ENCODE data around the gene INO80E. TPM values are rescaled to one million over a fixed set of nuclear protein-coding genes. Genes with fewer than 3 reads are reported as not detected.

The INO80E gene
- total RNA-seq, 1 donor from 2014 or later, result 58.4 TPM

DNA sequence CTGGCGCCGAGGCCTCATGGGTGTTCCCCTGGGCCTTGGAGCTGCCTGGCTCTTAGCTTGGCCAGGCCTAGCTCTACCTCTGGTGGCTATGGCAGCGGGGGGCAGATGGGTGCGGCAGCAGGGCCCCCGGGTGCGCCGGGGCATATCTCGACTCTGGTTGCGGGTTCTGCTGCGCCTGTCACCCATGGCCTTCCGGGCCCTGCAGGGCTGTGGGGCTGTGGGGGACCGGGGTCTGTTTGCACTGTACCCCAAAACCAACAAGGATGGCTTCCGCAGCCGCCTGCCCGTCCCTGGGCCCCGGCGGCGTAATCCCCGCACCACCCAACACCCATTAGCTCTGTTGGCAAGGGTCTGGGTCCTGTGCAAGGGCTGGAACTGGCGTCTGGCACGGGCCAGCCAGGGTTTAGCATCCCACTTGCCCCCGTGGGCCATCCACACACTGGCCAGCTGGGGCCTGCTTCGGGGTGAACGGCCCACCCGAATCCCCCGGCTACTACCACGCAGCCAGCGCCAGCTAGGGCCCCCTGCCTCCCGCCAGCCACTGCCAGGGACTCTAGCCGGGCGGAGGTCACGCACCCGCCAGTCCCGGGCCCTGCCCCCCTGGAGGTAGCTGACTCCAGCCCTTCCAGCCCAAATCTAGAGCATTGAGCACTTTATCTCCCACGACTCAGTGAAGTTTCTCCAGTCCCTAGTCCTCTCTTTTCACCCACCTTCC is 8.5 kb upstream of the INO80E start:
- Histone ChIP-seq H3K27me3 (ENCODE audit: low read depth) (no peaks in the 10 kb centered on the region), H3K4me1 (peaks cover 55% of the 10 kb centered on the region), H3K4me3 (peak overlapping the region; percentile 38), H3K9me3 (no peaks in the 10 kb centered on the region), H3K36me3 (peaks cover 97% of the 10 kb centered on the region), H3K27ac (peak overlapping the region; percentile 65)
- intact Hi-C loops (cut with DNase I), result no loop called here
- TF ChIP-seq, protein P1, sequence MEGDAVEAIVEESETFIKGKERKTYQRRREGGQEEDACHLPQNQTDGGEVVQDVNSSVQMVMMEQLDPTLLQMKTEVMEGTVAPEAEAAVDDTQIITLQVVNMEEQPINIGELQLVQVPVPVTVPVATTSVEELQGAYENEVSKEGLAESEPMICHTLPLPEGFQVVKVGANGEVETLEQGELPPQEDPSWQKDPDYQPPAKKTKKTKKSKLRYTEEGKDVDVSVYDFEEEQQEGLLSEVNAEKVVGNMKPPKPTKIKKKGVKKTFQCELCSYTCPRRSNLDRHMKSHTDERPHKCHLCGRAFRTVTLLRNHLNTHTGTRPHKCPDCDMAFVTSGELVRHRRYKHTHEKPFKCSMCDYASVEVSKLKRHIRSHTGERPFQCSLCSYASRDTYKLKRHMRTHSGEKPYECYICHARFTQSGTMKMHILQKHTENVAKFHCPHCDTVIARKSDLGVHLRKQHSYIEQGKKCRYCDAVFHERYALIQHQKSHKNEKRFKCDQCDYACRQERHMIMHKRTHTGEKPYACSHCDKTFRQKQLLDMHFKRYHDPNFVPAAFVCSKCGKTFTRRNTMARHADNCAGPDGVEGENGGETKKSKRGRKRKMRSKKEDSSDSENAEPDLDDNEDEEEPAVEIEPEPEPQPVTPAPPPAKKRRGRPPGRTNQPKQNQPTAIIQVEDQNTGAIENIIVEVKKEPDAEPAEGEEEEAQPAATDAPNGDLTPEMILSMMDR (IDR thresholded peaks at IDR 0.05), result no peak
- DNase-seq (peak; percentile 39), ATAC-seq (no peak)

DNA sequence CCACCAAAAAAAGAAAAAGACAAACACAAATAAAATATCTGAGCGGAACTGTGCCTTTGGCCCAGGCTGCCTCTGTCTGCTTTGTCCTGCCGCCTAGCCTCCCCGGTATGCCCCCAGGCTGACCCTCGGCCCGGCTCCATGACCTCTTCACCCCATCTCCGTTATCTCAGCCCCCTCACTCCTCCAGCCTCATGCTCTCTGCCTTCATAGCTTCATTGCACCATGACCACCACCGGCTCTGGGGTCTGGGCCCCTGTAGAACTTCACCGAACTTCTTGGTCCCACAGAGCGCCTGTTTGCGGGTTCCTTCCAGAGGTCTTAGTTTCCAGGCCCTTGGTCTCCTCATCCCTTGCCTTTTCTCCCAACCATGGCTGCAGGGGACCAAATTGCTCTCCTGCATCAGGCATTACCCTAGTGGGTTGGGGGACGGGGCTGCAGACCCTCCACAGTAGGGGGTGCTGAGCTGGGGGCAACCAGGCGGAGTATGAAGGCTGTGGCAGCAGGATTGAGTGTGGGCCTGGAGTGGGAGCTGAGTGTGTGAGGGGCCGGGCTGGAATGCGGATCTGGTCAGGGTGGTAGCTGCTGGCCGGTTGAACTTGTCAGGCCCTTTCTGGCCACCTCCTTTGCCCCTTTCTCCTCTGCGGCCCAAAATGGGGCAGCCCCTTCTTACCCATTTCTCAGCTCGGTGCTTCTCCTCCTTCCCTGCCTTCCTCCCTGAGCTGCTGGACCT is 7.5 kb upstream of the INO80E start:
- peak overlapping the region; percentile 38 for H3K4me3 ChIP-seq
- H3K4me1 ChIP-seq, result peaks cover 58% of the 10 kb centered on the region
- H3K27me3 ChIP-seq (ENCODE audit: low read depth), result no peaks in the 10 kb centered on the region
- intact Hi-C loops (cut with DNase I), result no loop called here
- H3K36me3 ChIP-seq, result peaks cover 97% of the 10 kb centered on the region
- DNase-seq, result peak; percentile 49
- ATAC-seq, result peak; percentile 3 to 8
- TF ChIP-seq, protein P1 (IDR thresholded peaks at IDR 0.05), result no peak
- no peaks in the 10 kb centered on the region for H3K9me3 ChIP-seq
- peak overlapping the region; percentile 65 for H3K27ac ChIP-seq

DNA sequence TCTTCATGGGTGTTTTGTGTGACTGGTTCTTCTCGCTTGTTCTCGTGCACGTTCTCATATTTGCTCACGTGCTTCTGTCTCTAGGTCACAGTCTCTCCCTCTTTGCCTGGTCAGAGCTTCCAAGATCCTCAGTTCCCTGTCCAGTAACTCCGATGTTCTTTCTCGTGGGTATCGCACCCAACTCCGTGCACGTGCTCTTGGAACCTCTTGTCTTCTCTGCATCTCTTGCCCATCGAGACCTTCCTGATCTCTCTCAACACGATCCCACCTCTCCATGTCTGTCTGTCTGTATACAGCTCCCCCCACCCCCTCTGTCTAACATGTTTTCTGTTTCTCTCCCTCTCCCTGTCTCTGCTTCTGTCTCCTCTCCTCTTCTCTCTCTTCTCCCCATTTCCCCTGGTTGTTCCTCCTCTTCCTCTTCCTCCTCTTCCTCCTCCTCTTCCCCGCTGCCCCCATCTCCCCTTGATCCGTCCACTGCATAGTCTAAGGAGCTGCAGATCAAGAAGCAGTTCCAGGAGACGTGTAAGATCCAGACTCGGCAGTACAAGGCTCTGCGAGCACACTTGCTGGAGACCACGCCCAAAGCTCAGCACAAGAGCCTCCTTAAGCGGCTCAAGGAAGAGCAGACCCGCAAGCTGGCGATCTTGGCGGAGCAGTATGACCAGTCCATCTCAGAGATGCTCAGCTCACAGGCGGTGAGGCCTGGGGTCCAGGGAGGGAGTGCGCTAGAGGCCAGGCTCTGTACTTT is 6.8 kb upstream of the INO80E start:
- intact Hi-C loops (cut with DNase I), result no loop called here
- Histone ChIP-seq H3K9me3 (no peaks in the 10 kb centered on the region), H3K27ac (peak overlapping the region; percentile 76), H3K4me1 (peaks cover 59% of the 10 kb centered on the region), H3K4me3 (peak overlapping the region; percentile 38), H3K36me3 (peaks cover 96% of the 10 kb centered on the region), H3K27me3 (ENCODE audit: low read depth) (no peaks in the 10 kb centered on the region)
- DNase-seq, result peak; percentile 77
- TF ChIP-seq, protein P1 (IDR thresholded peaks at IDR 0.05), result no peak
- peak; percentile 75 to 80 for ATAC-seq

DNA sequence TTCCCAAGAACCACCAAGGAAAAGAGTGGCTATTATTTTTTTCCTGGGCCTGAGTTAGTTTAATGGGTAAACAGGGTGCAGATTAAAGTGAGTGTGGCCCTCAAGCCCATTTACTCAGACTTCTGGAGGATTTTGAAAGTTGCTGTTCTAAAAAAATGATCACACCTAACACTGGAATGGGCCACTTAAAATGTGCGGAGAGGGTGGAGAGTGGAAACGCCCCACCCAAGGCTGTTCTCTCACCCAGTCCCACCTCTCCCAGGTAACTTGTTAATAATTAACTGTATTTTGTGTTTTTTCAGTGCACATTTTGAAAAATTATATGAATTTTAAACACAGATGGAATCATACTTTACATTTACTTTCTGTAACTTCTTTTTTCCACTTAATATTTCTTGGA is 6.0 kb upstream of the INO80E start:
- DNase-seq (peak; percentile 54), ATAC-seq (peak; percentile 78 to 81)
- Histone ChIP-seq H3K9me3 (no peaks in the 10 kb centered on the region), H3K4me1 (peaks cover 61% of the 10 kb centered on the region), H3K27ac (peak overlapping the region; percentile 76), H3K4me3 (peak overlapping the region; percentile 2), H3K36me3 (peaks cover 89% of the 10 kb centered on the region), H3K27me3 (ENCODE audit: low read depth) (no peaks in the 10 kb centered on the region)
- intact Hi-C loops (cut with DNase I), result no loop called here
- TF ChIP-seq, protein P1 (IDR thresholded peaks at IDR 0.05), result no peak

DNA sequence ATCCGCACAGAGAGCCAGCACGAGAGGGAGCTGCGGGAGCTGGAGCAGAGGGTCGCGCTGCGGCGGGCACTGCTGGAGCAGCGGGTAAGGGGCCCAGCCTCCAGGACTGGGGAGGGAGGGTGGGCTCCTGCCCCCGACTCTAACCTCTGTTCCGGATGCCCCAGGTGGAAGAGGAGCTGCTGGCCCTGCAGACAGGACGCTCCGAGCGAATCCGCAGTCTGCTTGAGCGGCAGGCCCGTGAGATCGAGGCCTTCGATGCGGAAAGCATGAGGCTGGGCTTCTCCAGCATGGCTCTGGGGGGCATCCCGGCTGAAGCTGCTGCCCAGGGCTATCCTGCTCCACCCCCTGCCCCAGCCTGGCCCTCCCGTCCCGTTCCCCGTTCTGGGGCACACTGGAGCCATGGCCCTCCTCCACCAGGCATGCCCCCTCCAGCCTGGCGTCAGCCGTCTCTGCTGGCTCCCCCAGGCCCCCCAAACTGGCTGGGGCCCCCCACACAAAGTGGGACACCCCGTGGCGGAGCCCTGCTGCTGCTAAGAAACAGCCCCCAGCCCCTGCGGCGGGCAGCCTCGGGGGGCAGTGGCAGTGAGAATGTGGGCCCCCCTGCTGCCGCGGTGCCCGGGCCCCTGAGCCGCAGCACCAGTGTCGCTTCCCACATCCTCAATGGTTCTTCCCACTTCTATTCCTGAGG is 5.0 kb upstream of the INO80E start:
- no peaks in the 10 kb centered on the region for H3K27me3 ChIP-seq (ENCODE audit: low read depth)
- H3K9me3 ChIP-seq, result no peaks in the 10 kb centered on the region
- intact Hi-C loops (cut with DNase I), result no loop called here
- H3K4me1 ChIP-seq, result peaks cover 55% of the 10 kb centered on the region
- TF ChIP-seq, protein P1 (IDR thresholded peaks at IDR 0.05), result no peak
- H3K36me3 ChIP-seq, result peaks cover 79% of the 10 kb centered on the region
- no peak for ATAC-seq
- H3K27ac ChIP-seq, result peak overlapping the region; percentile 41
- H3K4me3 ChIP-seq, result no peak overlapping the region
- DNase-seq, result no peak
